HepG2 (cell line): Measurements from ENCODE around the gene LUC7L. TPM values are rescaled to one million over a fixed set of nuclear protein-coding genes. Genes with fewer than 3 reads are reported as not detected.

Experiments used
- ASH2L ChIP-seq: fragments of 300-600, 200-600 bp; sonication (generic); IDR thresholded peaks from 2 replicates; pipeline ENCODE4 v1.7.0; 2017; ENCODE audit warnings: low read depth, mild to moderate bottlenecking, moderate library complexity, mixed read lengths, low read length; ENCODE audit not compliant: insufficient read length
- BCL6 ChIP-seq: IDR thresholded peaks from 2 replicates; pipeline ENCODE4 v1.6.1; 2016; ENCODE audit warnings: missing genetic modification reagents, missing compliant biosample characterization
- ETV6 ChIP-seq: sonication (generic); formaldehyde crosslinking; conservative IDR thresholded peaks from 2 replicates; pipeline ENCODE4 v1.4.0; 2020; ENCODE audit warnings: missing genetic modification reagents
- FOXA3 ChIP-seq: IDR thresholded peaks from 2 replicates; pipeline ENCODE4 v1.6.1; 2016; ENCODE audit warnings: missing genetic modification reagents, missing compliant biosample characterization
- HES4 ChIP-seq: sonication (generic); formaldehyde crosslinking; IDR thresholded peaks from 2 replicates; pipeline ENCODE4 v1.9.0; 2021; ENCODE audit warnings: mild to moderate bottlenecking, missing genetic modification reagents, borderline replicate concordance
- HOXA3 ChIP-seq: sonication (generic); formaldehyde crosslinking; IDR thresholded peaks from 2 replicates; pipeline ENCODE4 v1.5.0; 2020; ENCODE audit warnings: missing genetic modification reagents
- JUN ChIP-seq: sonication (generic); formaldehyde crosslinking; IDR thresholded peaks from 2 replicates; pipeline ENCODE4 v1.4.0; 2020; ENCODE audit warnings: mild to moderate bottlenecking, missing genetic modification reagents
- KDM5B ChIP-seq: sonication (generic); formaldehyde crosslinking; IDR thresholded peaks from 2 replicates; pipeline ENCODE4 v1.4.0; 2020; ENCODE audit warnings: missing genetic modification reagents, mild to moderate bottlenecking, borderline replicate concordance
- KDM6A ChIP-seq: IDR thresholded peaks from 2 replicates; pipeline ENCODE4 v1.6.1; 2016; ENCODE audit warnings: low read depth
- MED1 ChIP-seq: sonication (generic); formaldehyde crosslinking; IDR thresholded peaks from 2 replicates; pipeline ENCODE4 v1.4.0; 2020; ENCODE audit warnings: missing genetic modification reagents
- SMARCE1 ChIP-seq: fragments of 450-650 bp; IDR thresholded peaks from 2 replicates; pipeline ENCODE4 v1.6.1; 2017; ENCODE audit warnings: borderline replicate concordance
- YEATS2 ChIP-seq: sonication (generic); formaldehyde crosslinking; IDR thresholded peaks from 2 replicates; pipeline ENCODE4 v1.4.0; 2020; ENCODE audit warnings: missing genetic modification reagents, borderline replicate concordance
- ZBTB42 ChIP-seq: sonication (generic); formaldehyde crosslinking; IDR thresholded peaks from 2 replicates; pipeline ENCODE4 v1.5.0; 2020; ENCODE audit warnings: mild to moderate bottlenecking, missing genetic modification reagents
- ZNF253 ChIP-seq: sonication (generic); formaldehyde crosslinking; IDR thresholded peaks from 2 replicates; pipeline ENCODE4 v1.8.0; 2022; ENCODE audit warnings: mild to moderate bottlenecking, missing genetic modification reagents, borderline replicate concordance
- ZNF451 ChIP-seq: sonication (generic); formaldehyde crosslinking; IDR thresholded peaks from 2 replicates; pipeline ENCODE4 v1.5.0; 2020; ENCODE audit warnings: mild to moderate bottlenecking, missing genetic modification reagents
- ZNF589 ChIP-seq: sonication (generic); formaldehyde crosslinking; conservative IDR thresholded peaks from 2 replicates; pipeline ENCODE4 v1.8.0; 2022; ENCODE audit warnings: mild to moderate bottlenecking, moderate library complexity, missing genetic modification reagents
- ZNF772 ChIP-seq: sonication (generic); formaldehyde crosslinking; IDR thresholded peaks from 2 replicates; pipeline ENCODE4 v1.5.0; 2020; ENCODE audit warnings: mild to moderate bottlenecking, missing genetic modification reagents
- ZNF83 ChIP-seq: sonication (generic); formaldehyde crosslinking; IDR thresholded peaks from 2 replicates; pipeline ENCODE4 v1.4.0; 2020; ENCODE audit warnings: missing genetic modification reagents, mild to moderate bottlenecking, borderline replicate concordance
- polyA plus RNA-seq, 8 experiments: library from polyadenylated mRNA; depleted of rRNA in 3 of 8; stranded (reverse) in 7 of 8; unstranded in 1 of 8; fragments of >200 nt; fragmentation: Illumina TruSeq in 4 of 8; extraction: Trizol in 4 of 8; gene quantifications; 2 replicates each; pipeline versions ENCODE4 v1.2.1 to v1.2.3, GENCODE V29; 2011 to 2016; ENCODE audit warnings: low read depth in 4 of 8, missing spikeins in 1 of 8, mixed read lengths in 1 of 8; ENCODE audit not compliant: insufficient read depth in 1 of 8
- total RNA-seq, 5 experiments: library from RNA; depleted of rRNA; stranded (reverse); fragments of >200 nt; fragmentation: Illumina TruSeq; extraction: Trizol; gene quantifications; 2 replicates each; pipeline ENCODE4 v1.2.3, GENCODE V29; 2016; ENCODE audit warnings: low read depth in 1 of 5
- TF ChIP-seq, protein P1 (sequence below): IDR thresholded peaks from 2 replicates; pipeline ENCODE4 v1.6.1; 2016; ENCODE audit warnings: low read depth, control low read depth
- TF ChIP-seq, protein P2 (sequence below): sonication (generic); formaldehyde crosslinking; IDR thresholded peaks from 2 replicates; pipeline ENCODE4 v1.5.1; 2020; ENCODE audit warnings: mild to moderate bottlenecking, missing genetic modification reagents
- TF ChIP-seq, protein P3 (sequence below): sonication (generic); formaldehyde crosslinking; IDR thresholded peaks from 2 replicates; pipeline ENCODE4 v1.4.0; 2020; ENCODE audit warnings: missing genetic modification reagents
- TF ChIP-seq, protein P4 (sequence below): sonication (generic); formaldehyde crosslinking; IDR thresholded peaks from 2 replicates; pipeline ENCODE4 v1.9.0; 2022; ENCODE audit warnings: low read depth, missing genetic modification reagents

LUC7L gene
- total and polyA plus RNA-seq, 2 of the 13 experiments (the other 11 are each of a cell fraction or from before 2014, with no cell fraction given): 48.7 to 56.9 TPM

DNA sequence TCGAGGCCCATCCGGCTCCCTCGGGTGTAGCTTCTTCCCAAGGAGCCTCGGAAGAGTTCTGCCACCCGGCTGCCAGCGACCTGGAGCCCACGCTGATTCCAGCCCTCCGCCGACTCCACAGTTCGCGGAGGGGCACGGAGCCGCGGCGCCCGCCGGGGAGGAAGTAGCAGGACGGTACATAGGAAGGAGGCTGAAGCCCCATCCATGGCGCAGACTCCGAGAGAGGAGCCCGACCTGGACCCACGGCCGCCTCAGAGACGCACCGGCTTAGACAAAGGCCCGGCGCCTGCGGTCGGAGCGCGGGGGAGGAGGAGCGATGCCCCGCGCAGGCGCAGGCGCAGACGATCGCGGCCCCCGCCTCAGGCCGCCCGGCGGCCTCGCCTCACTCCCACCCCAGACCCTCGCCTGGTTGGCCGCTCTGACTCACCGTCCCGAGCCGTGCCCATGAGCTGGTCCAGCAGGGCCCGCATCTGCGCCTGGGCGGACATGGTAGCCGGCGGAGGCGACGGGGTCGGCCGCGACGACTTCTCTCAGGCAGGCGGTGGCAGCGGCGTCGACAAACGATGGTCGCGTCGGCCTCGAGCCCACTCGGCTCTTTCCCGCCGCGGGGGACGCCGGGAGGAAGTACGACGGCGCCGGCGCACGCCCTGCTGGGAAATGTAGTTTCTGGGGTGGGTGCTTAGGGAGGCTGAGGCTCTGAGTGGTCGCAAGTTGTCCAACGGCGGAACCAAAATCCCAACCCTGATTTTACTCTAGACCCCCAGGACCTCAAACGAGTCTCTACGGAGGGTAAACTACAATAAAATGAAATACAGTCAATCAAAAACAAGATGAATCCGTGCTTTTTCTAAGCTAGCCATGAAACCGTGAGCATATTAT lies at the start of gene LUC7L (continued):
- TF ChIP-seq, protein P1, sequence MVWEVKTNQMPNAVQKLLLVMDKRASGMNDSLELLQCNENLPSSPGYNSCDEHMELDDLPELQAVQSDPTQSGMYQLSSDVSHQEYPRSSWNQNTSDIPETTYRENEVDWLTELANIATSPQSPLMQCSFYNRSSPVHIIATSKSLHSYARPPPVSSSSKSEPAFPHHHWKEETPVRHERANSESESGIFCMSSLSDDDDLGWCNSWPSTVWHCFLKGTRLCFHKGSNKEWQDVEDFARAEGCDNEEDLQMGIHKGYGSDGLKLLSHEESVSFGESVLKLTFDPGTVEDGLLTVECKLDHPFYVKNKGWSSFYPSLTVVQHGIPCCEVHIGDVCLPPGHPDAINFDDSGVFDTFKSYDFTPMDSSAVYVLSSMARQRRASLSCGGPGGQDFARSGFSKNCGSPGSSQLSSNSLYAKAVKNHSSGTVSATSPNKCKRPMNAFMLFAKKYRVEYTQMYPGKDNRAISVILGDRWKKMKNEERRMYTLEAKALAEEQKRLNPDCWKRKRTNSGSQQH (CRISPR knock-in tag): peak; percentile 65
- TF ChIP-seq ZNF83 (CRISPR knock-in tag) (peak; percentile 94; the same call in 1 of the 2 replicates), ASH2L (peak; percentile 93), SMARCE1 (no peak), ZNF772 (CRISPR knock-in tag) (peak; percentile 97), YEATS2 (CRISPR knock-in tag) (peak; percentile 95; the same call in 1 of the 2 replicates), KDM5B (CRISPR knock-in tag) (peak; percentile 98), ZNF451 (CRISPR knock-in tag) (peak; percentile 99), FOXA3 (CRISPR knock-in tag) (peak; percentile 75), ZBTB42 (CRISPR knock-in tag) (peak; percentile 91), KDM6A (CRISPR knock-in tag) (no peak; the same call in 1 of the 2 replicates), BCL6 (peak; percentile 64), ZNF253 (CRISPR knock-in tag) (peak; percentile 95; the same call in 1 of the 2 replicates), HES4 (peak; percentile 97), ETV6 (CRISPR knock-in tag) (peak; percentile 88), HOXA3 (CRISPR knock-in tag) (peak; percentile 96), JUN (CRISPR knock-in tag) (0 out of 2 replicates have a peak, but pooled peaks have one; percentile 33), ZNF589 (CRISPR knock-in tag) (peak; percentile 92), MED1 (peak; percentile 78)
- TF ChIP-seq, protein P2, sequence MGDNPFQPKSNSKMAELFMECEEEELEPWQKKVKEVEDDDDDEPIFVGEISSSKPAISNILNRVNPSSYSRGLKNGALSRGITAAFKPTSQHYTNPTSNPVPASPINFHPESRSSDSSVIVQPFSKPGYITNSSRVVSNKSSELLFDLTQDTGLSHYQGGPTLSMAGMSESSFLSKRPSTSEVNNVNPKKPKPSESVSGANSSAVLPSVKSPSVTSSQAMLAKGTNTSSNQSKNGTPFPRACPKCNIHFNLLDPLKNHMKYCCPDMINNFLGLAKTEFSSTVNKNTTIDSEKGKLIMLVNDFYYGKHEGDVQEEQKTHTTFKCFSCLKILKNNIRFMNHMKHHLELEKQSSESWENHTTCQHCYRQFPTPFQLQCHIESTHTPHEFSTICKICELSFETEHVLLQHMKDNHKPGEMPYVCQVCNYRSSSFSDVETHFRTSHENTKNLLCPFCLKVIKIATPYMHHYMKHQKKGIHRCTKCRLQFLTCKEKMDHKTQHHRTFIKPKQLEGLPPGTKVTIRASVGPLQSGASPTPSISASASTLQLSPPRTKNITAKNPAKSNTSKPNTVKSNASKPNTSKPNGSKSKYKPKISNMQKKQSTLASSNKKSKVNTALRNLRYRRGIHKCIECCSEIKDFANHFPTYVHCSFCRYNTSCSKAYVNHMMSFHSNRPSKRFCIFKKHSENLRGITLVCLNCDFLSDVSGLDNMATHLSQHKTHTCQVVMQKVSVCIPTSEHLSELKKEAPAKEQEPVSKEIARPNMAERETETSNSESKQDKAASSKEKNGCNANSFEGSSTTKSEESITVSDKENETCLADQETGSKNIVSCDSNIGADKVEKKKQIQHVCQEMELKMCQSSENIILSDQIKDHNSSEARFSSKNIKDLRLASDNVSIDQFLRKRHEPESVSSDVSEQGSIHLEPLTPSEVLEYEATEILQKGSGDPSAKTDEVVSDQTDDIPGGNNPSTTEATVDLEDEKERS (CRISPR knock-in tag): peak; percentile 95
- TF ChIP-seq, protein P3, sequence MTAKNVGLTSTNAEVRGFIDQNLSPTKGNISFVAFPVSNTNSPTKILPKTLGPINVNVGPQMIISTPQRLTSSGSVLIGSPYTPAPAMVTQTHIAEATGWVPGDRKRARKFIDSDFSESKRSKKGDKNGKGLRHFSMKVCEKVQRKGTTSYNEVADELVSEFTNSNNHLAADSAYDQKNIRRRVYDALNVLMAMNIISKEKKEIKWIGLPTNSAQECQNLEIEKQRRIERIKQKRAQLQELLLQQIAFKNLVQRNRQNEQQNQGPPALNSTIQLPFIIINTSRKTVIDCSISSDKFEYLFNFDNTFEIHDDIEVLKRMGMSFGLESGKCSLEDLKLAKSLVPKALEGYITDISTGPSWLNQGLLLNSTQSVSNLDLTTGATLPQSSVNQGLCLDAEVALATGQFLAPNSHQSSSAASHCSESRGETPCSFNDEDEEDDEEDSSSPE (CRISPR knock-in tag): peak; percentile 96
- TF ChIP-seq, protein P4, sequence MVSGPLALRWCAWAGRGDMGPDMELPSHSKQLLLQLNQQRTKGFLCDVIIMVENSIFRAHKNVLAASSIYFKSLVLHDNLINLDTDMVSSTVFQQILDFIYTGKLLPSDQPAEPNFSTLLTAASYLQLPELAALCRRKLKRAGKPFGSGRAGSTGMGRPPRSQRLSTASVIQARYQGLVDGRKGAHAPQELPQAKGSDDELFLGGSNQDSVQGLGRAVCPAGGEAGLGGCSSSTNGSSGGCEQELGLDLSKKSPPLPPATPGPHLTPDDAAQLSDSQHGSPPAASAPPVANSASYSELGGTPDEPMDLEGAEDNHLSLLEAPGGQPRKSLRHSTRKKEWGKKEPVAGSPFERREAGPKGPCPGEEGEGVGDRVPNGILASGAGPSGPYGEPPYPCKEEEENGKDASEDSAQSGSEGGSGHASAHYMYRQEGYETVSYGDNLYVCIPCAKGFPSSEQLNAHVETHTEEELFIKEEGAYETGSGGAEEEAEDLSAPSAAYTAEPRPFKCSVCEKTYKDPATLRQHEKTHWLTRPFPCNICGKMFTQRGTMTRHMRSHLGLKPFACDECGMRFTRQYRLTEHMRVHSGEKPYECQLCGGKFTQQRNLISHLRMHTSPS (CRISPR knock-in tag): peak; percentile 47
